Stimulated activated effector memory CD8-positive, alpha-beta T cell treated with anti-CD3 and anti-CD28 coated beads, Interleukin-12 subunit alpha, Interleukin-12 subunit beta, amount 100 ng/mL, for 72 hours (primary cell): ENCODE measurements around the gene HSPB7.
"Not testable (repeated sequence)": the region's sequence is repeated elsewhere in the genome, so short reads cannot be mapped to it uniquely, and the experiment has no call there.

Experiments
- ATAC-seq: fragments of 150-1000 bp; cut with Tn5 transposase; 2 replicates; pipeline ENCODE4 v1.10.0; 2021
- DNase-seq, 2 donors: peaks; one replicate each; pipeline ENCODE4 v3.0.0; 2021 to 2022; ENCODE audit warnings: low spot score in 2 of 2
- H3K27ac Mint-ChIP-seq: one replicate; pipeline ENCODE4 v1.8.0; 2022; ENCODE audit warnings: mild to moderate bottlenecking, mixed read lengths
- H3K36me3 Mint-ChIP-seq: one replicate; pipeline ENCODE4 v1.8.0; 2022; ENCODE audit warnings: mild to moderate bottlenecking, mixed read lengths
- H3K4me1 Mint-ChIP-seq: one replicate; pipeline ENCODE4 v1.8.0; 2022; ENCODE audit warnings: mixed read lengths
- H3K4me3 Mint-ChIP-seq: one replicate; pipeline ENCODE4 v1.8.0; 2022; ENCODE audit warnings: mild to moderate bottlenecking, mixed read lengths
- H3K9me3 Mint-ChIP-seq: one replicate; pipeline ENCODE4 v1.8.0; 2022; ENCODE audit warnings: mixed read lengths

HSPB7 gene

GRCh38 chr1:15992187-15992553, 25.7 kb downstream of the HSPB7 start:
- DNase-seq, result no peak
- Mint-ChIP-seq H3K27ac (peak overlapping the region; percentile 76), H3K4me1 (peaks cover 6% of the 10 kb centered on the region), H3K36me3 (no peaks in the 10 kb centered on the region), H3K4me3 (no peak overlapping the region), H3K9me3 (no peaks in the 10 kb centered on the region)
- ATAC-seq, result no peak

- Mint-ChIP-seq H3K4me3 (no peak overlapping the region), H3K9me3 (no peaks in the 10 kb centered on the region), H3K4me1 (peaks cover 6% of the 10 kb centered on the region), H3K36me3 (no peaks in the 10 kb centered on the region), H3K27ac (peak overlapping the region; percentile 76)
- no peak for ATAC-seq
- DNase-seq, result no peak
Observed at GRCh38 chr1:15991427-15992186, 26.2 kb downstream of the HSPB7 start.

GRCh38 chr1:15989776-15990175, 28.1 kb downstream of the HSPB7 start:
- DNase-seq, result no peak
- Mint-ChIP-seq H3K4me1 (peaks cover 14% of the 10 kb centered on the region), H3K36me3 (no peaks in the 10 kb centered on the region), H3K27ac (no peak overlapping the region), H3K4me3 (no peak overlapping the region), H3K9me3 (no peaks in the 10 kb centered on the region)
- no peak for ATAC-seq

GRCh38 chr1:15988856-15989736, 28.7 kb downstream of the HSPB7 start:
- ATAC-seq (no peak), DNase-seq (no peak)
- Mint-ChIP-seq H3K27ac (peak overlapping the region; percentile 16), H3K4me3 (no peak overlapping the region), H3K4me1 (peaks cover 16% of the 10 kb centered on the region), H3K9me3 (no peaks in the 10 kb centered on the region), H3K36me3 (no peaks in the 10 kb centered on the region)

GRCh38 chr1:15985611-15986297, 32.1 kb downstream of the HSPB7 start:
- peaks cover 25% of the 10 kb centered on the region for H3K4me1 Mint-ChIP-seq
- no peaks in the 10 kb centered on the region for H3K36me3 Mint-ChIP-seq
- no peak overlapping the region for H3K4me3 Mint-ChIP-seq
- no peak overlapping the region for H3K27ac Mint-ChIP-seq
- H3K9me3 Mint-ChIP-seq, result no peaks in the 10 kb centered on the region
- no peak for ATAC-seq
- DNase-seq, result no peak

- ATAC-seq (peak; percentile 37), DNase-seq (no peak)
- Mint-ChIP-seq H3K9me3 (no peaks in the 10 kb centered on the region), H3K27ac (no peak overlapping the region), H3K4me1 (peaks cover 25% of the 10 kb centered on the region), H3K36me3 (no peaks in the 10 kb centered on the region), H3K4me3 (no peak overlapping the region)
Observed at GRCh38 chr1:15983275-15983674, 34.6 kb downstream of the HSPB7 start.

- Mint-ChIP-seq H3K4me3 (no peak overlapping the region), H3K9me3 (no peaks in the 10 kb centered on the region), H3K36me3 (no peaks in the 10 kb centered on the region), H3K4me1 (peaks cover 28% of the 10 kb centered on the region), H3K27ac (no peak overlapping the region)
- DNase-seq, result no peak
- ATAC-seq, result no peak
Observed at GRCh38 chr1:15981679-15982078, 36.2 kb downstream of the HSPB7 start.

- not testable (repeated sequence) for ATAC-seq, DNase-seq, H3K27ac Mint-ChIP-seq, H3K9me3 Mint-ChIP-seq, H3K4me3 Mint-ChIP-seq
- peaks cover 32% of the 10 kb centered on the region for H3K36me3 Mint-ChIP-seq
- H3K4me1 Mint-ChIP-seq, result peaks cover 31% of the 10 kb centered on the region
Observed at GRCh38 chr1:15977947-15978346, 39.9 kb downstream of the HSPB7 start.

GRCh38 chr1:15975805-15976680, 41.8 kb downstream of the HSPB7 start, which contains the start of gene ZBTB17:
TSS of gene ZBTB17 (minus strand) at chr1:15976101. CDS start at chr1:15948495, 27,606 bp downstream.
- DNase-seq (peak; percentile 94 to 98), ATAC-seq (peak; percentile 90)
- no peaks in the 10 kb centered on the region for H3K9me3 Mint-ChIP-seq
- peaks cover 44% of the 10 kb centered on the region for H3K4me1 Mint-ChIP-seq
- H3K4me3 Mint-ChIP-seq, result peak within 1 kb of the TSS; percentile 87
- peaks cover 46% of the 10 kb centered on the region for H3K36me3 Mint-ChIP-seq
- peak within 1 kb of the TSS; percentile 96 for H3K27ac Mint-ChIP-seq

- Mint-ChIP-seq H3K36me3 (peaks cover 52% of the 10 kb centered on the region), H3K27ac (peak overlapping the region; percentile 96), H3K9me3 (no peaks in the 10 kb centered on the region), H3K4me1 (peaks cover 44% of the 10 kb centered on the region), H3K4me3 (peak overlapping the region; percentile 87)
- DNase-seq, result peak; percentile 76 to 91
- ATAC-seq, result peak; percentile 87
Observed at GRCh38 chr1:15975358-15975804, 42.5 kb downstream of the HSPB7 start.

- H3K27ac Mint-ChIP-seq, result peak overlapping the region; percentile 96
- no peaks in the 10 kb centered on the region for H3K9me3 Mint-ChIP-seq
- H3K4me3 Mint-ChIP-seq, result peak overlapping the region; percentile 87
Observed at GRCh38 chr1:15974855-15975254, 43.0 kb downstream of the HSPB7 start.

GRCh38 chr1:15973772-15974171, 44.1 kb downstream of the HSPB7 start:
- no peak for ATAC-seq
- H3K4me1 Mint-ChIP-seq, result peaks cover 51% of the 10 kb centered on the region
- H3K4me3 Mint-ChIP-seq, result peak overlapping the region; percentile 87
- H3K27ac Mint-ChIP-seq, result peak overlapping the region; percentile 63
- peaks cover 64% of the 10 kb centered on the region for H3K36me3 Mint-ChIP-seq
- H3K9me3 Mint-ChIP-seq, result no peaks in the 10 kb centered on the region
- DNase-seq, result no peak

More at GRCh38 chr1:15974855-15975254, 43.0 kb downstream of the HSPB7 start:
- ATAC-seq (peak; percentile 65), DNase-seq (no peak)
- Mint-ChIP-seq H3K36me3 (peaks cover 58% of the 10 kb centered on the region), H3K4me1 (peaks cover 47% of the 10 kb centered on the region)

- Mint-ChIP-seq H3K9me3 (no peaks in the 10 kb centered on the region), H3K36me3 (peaks cover 73% of the 10 kb centered on the region), H3K27ac (peak overlapping the region; percentile 30), H3K4me1 (peaks cover 64% of the 10 kb centered on the region), H3K4me3 (peak overlapping the region; percentile 17)
- no peak for ATAC-seq
- DNase-seq, result no peak
Observed at GRCh38 chr1:15972409-15972808, 45.4 kb downstream of the HSPB7 start.

GRCh38 chr1:15970911-15971310, 46.9 kb downstream of the HSPB7 start:
- ATAC-seq (no peak), DNase-seq (no peak)
- H3K9me3 Mint-ChIP-seq, result no peaks in the 10 kb centered on the region
- H3K4me1 Mint-ChIP-seq, result peaks cover 68% of the 10 kb centered on the region
- H3K27ac Mint-ChIP-seq, result no peak overlapping the region
- peaks cover 84% of the 10 kb centered on the region for H3K36me3 Mint-ChIP-seq
- no peak overlapping the region for H3K4me3 Mint-ChIP-seq
